ENCODE results near the gene NPS.

The NPS gene

DNA sequence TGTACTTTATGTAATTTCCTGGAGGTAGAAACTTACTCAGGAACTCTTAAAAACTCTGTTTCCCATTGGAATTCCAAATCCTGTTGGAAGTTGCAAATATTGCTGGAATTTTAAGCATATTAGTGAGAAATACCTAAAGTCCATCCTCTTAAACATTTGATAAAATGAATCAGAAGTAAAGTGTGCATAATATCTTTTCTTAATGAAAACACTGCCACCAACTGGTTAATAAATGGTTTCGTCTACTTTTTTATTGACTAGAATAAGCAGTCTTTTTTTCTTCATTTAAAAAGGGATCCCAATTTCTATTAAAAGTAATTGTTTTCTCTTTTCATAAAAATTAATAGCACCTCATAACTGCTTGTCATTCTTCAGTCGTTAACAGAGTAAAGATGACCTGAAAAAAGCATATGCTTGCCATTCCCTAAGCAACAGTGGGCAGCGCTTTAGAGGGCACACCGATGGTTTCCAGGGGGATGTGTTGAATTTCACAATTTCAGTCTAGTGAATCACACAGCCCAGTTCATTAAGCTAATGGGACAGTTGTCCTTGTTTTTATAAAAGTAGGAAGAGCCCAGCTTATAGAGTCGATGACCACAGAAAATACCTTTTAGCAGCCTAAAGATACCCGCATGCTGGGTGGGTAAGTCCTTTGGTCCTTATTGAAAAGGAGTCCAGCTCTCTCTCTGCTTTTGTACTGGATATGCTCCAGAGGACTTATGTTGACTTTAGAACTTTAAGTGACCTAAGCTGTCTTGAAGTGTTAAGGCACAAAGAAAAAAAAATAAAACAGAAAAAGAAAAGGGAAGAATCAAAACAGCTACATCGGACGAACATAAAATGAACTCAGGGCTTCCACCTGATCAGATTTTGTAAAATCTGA is 28.5 kb downstream of the NPS start:
- no peak for DNase-seq (ENCODE audit: extremely low read depth, low read depth)
- TF ChIP-seq, protein P1, sequence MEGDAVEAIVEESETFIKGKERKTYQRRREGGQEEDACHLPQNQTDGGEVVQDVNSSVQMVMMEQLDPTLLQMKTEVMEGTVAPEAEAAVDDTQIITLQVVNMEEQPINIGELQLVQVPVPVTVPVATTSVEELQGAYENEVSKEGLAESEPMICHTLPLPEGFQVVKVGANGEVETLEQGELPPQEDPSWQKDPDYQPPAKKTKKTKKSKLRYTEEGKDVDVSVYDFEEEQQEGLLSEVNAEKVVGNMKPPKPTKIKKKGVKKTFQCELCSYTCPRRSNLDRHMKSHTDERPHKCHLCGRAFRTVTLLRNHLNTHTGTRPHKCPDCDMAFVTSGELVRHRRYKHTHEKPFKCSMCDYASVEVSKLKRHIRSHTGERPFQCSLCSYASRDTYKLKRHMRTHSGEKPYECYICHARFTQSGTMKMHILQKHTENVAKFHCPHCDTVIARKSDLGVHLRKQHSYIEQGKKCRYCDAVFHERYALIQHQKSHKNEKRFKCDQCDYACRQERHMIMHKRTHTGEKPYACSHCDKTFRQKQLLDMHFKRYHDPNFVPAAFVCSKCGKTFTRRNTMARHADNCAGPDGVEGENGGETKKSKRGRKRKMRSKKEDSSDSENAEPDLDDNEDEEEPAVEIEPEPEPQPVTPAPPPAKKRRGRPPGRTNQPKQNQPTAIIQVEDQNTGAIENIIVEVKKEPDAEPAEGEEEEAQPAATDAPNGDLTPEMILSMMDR (IDR thresholded peaks at IDR 0.05; ENCODE audit: low read depth, low read length, missing control alignments) = no peak

DNA sequence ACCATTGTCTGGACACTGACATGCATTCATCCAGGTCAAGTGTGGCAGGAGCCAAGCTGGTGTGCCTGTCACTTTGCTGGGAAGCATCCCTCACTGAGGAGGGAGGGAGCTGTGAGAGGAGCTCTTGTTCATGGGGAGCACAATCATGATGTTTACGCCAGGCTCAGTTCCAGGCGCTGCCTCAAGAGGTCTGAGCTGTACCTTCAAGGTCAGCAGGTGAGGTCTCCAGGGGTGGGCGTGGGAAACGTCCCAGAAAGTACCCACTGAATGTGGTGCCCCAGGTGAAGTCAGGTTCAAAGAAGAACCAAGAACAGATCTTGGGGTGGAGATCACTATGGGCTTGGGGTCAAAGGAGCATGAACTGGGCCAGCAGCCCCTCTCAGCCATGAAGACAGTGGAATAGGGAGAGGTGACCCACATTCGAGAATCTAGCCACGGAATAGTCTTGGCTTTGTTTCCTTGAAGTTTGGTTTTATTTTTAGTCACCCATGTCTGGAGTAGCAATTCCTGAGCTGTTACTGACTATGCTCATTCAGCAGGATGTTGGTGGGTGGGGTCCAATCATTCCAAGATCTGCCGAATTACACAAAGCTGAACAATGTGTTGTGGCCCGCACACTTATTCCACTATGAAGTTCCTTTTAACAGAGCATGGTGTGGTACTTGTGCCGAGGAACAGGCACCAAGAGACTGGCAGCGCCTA is 29.3 kb downstream of the NPS start:
- no peak for DNase-seq (ENCODE audit: extremely low read depth, low read depth)
- H3K4me3 ChIP-seq (replicated peaks; ENCODE audit: low read depth, low read length) = no peak overlapping the region
- TF ChIP-seq, protein P1 (IDR thresholded peaks at IDR 0.05; ENCODE audit: low read depth, low read length, missing control alignments) = no peak

More for the DNA sequence above, 28.5 kb downstream of the NPS start:
- no peak overlapping the region for H3K4me3 ChIP-seq (replicated peaks; ENCODE audit: low read depth, low read length)

DNA sequence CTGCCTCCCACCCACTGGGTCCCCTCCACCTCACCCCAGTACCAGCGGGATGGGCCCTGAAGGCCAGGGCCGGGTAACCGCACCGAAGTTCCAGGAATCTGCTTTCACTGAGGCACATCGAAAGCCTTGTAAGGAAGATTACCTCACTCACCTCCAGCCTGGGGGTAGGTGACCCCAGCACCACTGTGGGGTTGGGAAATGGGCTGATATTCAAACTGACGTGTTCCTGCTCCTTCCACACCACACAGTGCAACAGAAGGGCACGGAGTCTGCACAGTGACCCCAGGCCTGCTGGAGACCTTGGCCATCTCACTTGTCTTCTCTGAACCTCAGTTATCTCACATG is 29.8 kb downstream of the NPS start:
- TF ChIP-seq, protein P1 (IDR thresholded peaks at IDR 0.05; ENCODE audit: low read depth, low read length, missing control alignments) = no peak
- H3K4me3 ChIP-seq (replicated peaks; ENCODE audit: low read depth, low read length) = no peak overlapping the region
- DNase-seq (ENCODE audit: extremely low read depth, low read depth) = no peak

DNA sequence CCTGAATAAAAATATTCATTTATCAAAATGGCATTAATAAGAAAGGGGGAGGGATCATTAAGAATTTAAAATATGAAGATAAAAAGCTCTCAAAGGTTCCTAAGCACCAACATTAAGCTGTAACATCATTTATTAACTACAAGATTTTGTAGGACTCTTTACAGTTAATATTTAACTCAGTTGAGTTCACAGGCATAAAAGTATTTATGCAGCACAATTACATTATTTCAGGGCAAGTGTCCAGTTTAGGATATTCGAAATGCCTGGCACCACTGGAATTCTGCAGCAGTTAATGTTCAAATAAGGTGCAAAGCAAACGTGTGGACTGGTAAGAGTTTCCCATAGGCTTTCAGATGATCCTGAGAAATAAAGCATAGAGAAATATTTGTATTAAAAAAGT is 30.5 kb downstream of the NPS start:
- TF ChIP-seq, protein P1 (IDR thresholded peaks at IDR 0.05; ENCODE audit: low read depth, low read length, missing control alignments) = no peak
- H3K4me3 ChIP-seq (replicated peaks; ENCODE audit: low read depth, low read length) = no peak overlapping the region
- DNase-seq (ENCODE audit: extremely low read depth, low read depth) = no peak

DNA sequence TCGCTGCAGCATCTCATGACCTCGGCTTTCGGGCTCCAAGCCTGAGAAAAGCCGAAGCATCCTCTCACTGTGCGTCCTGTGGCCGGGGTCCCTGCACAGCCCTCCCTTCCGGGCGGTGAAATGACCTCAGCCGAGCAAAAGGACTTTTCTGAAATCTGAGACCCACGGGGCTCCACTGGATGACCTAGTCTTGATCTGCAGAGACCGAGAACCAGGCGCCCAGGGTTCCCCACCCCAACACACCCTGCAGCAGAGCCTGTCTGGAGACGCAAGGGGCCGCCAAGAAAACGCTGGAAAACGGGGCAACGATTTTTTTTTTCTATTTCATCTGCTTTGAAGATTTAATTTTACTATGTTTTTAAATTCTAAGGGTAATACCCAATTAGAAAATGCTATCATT is 31.7 kb downstream of the NPS start:
- no peak for DNase-seq (ENCODE audit: extremely low read depth, low read depth)
- H3K4me3 ChIP-seq (replicated peaks; ENCODE audit: low read depth, low read length) = no peak overlapping the region
- TF ChIP-seq, protein P1 (IDR thresholded peaks at IDR 0.05; ENCODE audit: low read depth, low read length, missing control alignments) = no peak

DNA sequence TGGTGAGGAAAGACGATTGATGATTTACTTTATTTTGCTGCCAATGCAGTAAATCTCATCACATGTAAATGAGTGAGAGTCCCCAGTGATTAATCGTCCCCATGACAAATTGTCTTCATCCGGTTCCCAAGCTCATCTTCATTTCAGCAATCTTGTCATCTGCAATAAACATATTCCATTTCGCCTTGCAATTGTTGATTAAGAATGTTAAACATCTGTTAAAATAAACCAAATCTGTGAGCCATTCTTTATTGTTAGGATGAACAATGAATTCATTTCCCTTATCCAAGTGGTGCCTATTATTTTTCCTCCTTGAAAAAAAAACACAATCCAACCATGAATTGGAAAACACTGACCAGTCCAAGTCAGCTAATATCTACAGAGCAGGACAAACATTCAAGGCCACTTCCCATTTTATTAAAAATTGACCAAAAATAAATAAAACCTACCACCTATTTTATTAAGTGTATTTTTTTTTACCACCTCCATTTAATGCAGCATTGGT is 36.5 kb downstream of the NPS start:
- H3K4me3 ChIP-seq (replicated peaks; ENCODE audit: low read depth, low read length) = no peak overlapping the region
- TF ChIP-seq, protein P1 (IDR thresholded peaks at IDR 0.05; ENCODE audit: low read depth, low read length, missing control alignments) = no peak
- no peak for DNase-seq (ENCODE audit: extremely low read depth, low read depth)
